HL-60 (cell line): ENCODE data around the gene MRTFA.

Experiments
- DNase-seq, 2 experiments: peaks; one replicate each; pipeline ENCODE4 v3.0.0-alpha.2; 2010 to 2020; ENCODE audit warnings: low read depth in 1 of 2, low spot score in 1 of 2
- H3K27ac ChIP-seq: fragments of 250-450 bp; sonication (Bioruptor Pico); replicated peaks from 2 replicates; pipeline ENCODE4 v1.5.1; 2020; ENCODE audit warnings: mild to moderate bottlenecking, moderate library complexity
- H3K27me3 ChIP-seq: fragments of 250-450 bp; sonication (Bioruptor Pico); 2 replicates; pipeline ENCODE4 v1.5.1; 2021; ENCODE audit warnings: mild to moderate bottlenecking, moderate library complexity; ENCODE audit not compliant: insufficient read depth, poor library complexity, severe bottlenecking
- H3K4me3 ChIP-seq: replicated peaks from 2 replicates; pipeline ENCODE4 v1.5.1; 2011; ENCODE audit warnings: mild to moderate bottlenecking, control low read depth, low read length; ENCODE audit not compliant: insufficient read depth
- GABPA ChIP-seq: IDR thresholded peaks from 2 replicates; pipeline ENCODE4 v1.6.1; 2012; ENCODE audit warnings: low read depth
- POLR2AphosphoS5 ChIP-seq: IDR thresholded peaks from 2 replicates; pipeline ENCODE4 v1.6.1; 2012; ENCODE audit warnings: low read depth
- SPI1 ChIP-seq: IDR thresholded peaks from 2 replicates; pipeline ENCODE4 v1.6.1; 2012; ENCODE audit warnings: low read depth, mild to moderate bottlenecking, borderline replicate concordance
- TF ChIP-seq, protein P1 (sequence below): IDR thresholded peaks from 2 replicates; pipeline ENCODE4 v1.6.1; 2012; ENCODE audit warnings: low read depth; ENCODE audit not compliant: insufficient replicate concordance
- TF ChIP-seq, protein P2 (sequence below): IDR thresholded peaks from one replicate; pipeline ENCODE4 v1.5.1; 2011; ENCODE audit warnings: low read length, control low read depth, inconsistent platforms; ENCODE audit not compliant: insufficient read depth

The MRTFA gene

DNA sequence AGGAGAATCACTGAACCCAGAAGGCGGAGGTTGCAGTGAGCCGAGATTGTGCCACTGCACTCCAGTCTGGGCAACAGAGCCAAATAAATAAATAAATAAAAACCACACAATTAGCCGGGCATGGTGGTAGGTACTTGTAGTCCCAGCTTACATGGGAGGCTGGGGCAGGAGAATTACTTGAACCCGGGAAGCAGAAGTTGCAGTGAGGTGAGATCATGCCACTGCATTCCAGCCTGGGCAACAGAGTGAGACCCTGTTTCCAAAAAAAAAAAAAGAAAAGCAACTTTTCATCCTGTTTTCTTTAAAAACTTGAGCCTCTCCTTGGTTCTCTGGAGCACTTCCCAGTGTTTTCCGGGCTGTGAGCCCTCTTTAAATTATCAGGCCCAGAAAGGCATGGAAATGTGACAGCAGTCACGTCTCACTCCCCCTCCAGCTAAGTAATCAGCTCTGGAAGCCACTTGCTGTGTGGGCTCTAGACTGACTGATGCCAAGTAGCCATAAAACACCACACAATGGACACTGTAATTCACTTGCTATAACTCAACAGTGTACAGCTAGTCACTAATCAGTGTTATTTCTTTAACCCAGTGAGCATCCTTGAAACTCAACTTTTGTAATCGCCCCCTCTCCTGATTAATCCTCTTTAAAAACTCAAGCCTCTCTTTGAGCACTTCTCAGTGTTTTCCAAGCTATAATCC is 29.8 kb upstream of the MRTFA start:
- DNase-seq: no peak

GRCh38 chr22:40665312-40665711 is 28.8 kb upstream of the MRTFA start:
- Histone ChIP-seq H3K27ac (no peak overlapping the region), H3K4me3 (no peak overlapping the region), H3K27me3 (no peaks in the 10 kb centered on the region)
- TF ChIP-seq POLR2AphosphoS5: no peak
- TF ChIP-seq, protein P1, sequence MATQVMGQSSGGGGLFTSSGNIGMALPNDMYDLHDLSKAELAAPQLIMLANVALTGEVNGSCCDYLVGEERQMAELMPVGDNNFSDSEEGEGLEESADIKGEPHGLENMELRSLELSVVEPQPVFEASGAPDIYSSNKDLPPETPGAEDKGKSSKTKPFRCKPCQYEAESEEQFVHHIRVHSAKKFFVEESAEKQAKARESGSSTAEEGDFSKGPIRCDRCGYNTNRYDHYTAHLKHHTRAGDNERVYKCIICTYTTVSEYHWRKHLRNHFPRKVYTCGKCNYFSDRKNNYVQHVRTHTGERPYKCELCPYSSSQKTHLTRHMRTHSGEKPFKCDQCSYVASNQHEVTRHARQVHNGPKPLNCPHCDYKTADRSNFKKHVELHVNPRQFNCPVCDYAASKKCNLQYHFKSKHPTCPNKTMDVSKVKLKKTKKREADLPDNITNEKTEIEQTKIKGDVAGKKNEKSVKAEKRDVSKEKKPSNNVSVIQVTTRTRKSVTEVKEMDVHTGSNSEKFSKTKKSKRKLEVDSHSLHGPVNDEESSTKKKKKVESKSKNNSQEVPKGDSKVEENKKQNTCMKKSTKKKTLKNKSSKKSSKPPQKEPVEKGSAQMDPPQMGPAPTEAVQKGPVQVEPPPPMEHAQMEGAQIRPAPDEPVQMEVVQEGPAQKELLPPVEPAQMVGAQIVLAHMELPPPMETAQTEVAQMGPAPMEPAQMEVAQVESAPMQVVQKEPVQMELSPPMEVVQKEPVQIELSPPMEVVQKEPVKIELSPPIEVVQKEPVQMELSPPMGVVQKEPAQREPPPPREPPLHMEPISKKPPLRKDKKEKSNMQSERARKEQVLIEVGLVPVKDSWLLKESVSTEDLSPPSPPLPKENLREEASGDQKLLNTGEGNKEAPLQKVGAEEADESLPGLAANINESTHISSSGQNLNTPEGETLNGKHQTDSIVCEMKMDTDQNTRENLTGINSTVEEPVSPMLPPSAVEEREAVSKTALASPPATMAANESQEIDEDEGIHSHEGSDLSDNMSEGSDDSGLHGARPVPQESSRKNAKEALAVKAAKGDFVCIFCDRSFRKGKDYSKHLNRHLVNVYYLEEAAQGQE: no peak
- no peak for TF ChIP-seq GABPA
- TF ChIP-seq, protein P2, sequence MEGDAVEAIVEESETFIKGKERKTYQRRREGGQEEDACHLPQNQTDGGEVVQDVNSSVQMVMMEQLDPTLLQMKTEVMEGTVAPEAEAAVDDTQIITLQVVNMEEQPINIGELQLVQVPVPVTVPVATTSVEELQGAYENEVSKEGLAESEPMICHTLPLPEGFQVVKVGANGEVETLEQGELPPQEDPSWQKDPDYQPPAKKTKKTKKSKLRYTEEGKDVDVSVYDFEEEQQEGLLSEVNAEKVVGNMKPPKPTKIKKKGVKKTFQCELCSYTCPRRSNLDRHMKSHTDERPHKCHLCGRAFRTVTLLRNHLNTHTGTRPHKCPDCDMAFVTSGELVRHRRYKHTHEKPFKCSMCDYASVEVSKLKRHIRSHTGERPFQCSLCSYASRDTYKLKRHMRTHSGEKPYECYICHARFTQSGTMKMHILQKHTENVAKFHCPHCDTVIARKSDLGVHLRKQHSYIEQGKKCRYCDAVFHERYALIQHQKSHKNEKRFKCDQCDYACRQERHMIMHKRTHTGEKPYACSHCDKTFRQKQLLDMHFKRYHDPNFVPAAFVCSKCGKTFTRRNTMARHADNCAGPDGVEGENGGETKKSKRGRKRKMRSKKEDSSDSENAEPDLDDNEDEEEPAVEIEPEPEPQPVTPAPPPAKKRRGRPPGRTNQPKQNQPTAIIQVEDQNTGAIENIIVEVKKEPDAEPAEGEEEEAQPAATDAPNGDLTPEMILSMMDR: no peak
- TF ChIP-seq SPI1: no peak
- no peak for DNase-seq

More for the DNA sequence above, 29.8 kb upstream of the MRTFA start:
- no peak overlapping the region for H3K4me3 ChIP-seq
- no peaks in the 10 kb centered on the region for H3K27me3 ChIP-seq
- TF ChIP-seq GABPA: no peak
- no peak for TF ChIP-seq POLR2AphosphoS5
- TF ChIP-seq, protein P2: no peak
- no peak for TF ChIP-seq SPI1
- TF ChIP-seq, protein P1: no peak
- H3K27ac ChIP-seq: no peak overlapping the region

DNA sequence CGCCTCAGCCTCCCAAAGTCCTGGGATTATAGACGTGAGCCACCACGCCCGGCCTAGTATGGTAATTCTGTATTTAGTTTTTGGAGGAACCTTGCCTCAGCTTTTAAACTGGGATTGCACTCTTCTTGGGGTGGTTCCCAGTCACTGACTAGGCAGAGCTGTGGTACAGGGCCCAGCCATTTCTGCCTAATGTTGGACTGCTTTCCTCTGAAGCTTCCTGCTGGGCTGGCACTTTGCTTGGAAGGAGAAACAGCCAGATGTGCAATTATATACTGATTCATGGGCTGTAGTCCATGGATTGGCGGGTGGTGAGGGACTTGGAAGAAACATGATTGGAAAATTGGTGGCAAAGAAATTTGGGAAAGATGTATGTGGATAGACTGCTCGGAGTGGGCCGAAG is 25.2 kb upstream of the MRTFA start:
- H3K4me3 ChIP-seq: no peak overlapping the region
- no peak overlapping the region for H3K27ac ChIP-seq
- no peak for DNase-seq
- H3K27me3 ChIP-seq: no peaks in the 10 kb centered on the region
- TF ChIP-seq GABPA (no peak), POLR2AphosphoS5 (no peak), SPI1 (no peak)
- TF ChIP-seq, protein P1: no peak
- TF ChIP-seq, protein P2: no peak
